ENCODE data around the gene ARHGEF33.

GRCh38 chr2:38971377-38971776, 81.7 kb downstream of the ARHGEF33 start:
- TF ChIP-seq FOXM1 (IDR thresholded peaks at IDR 0.05; ENCODE audit: borderline replicate concordance, low read depth) (no peak), YY1 (IDR thresholded peaks at IDR 0.05; ENCODE audit: low read depth) (no peak), NFIC (IDR thresholded peaks at IDR 0.05) (no peak), MAX (IDR thresholded peaks at IDR 0.05) (no peak), RAD21 (IDR thresholded peaks at IDR 0.05; ENCODE audit: low read depth) (no peak), EP300 (IDR thresholded peaks at IDR 0.05; ENCODE audit: borderline replicate concordance) (no peak), EGR1 (IDR thresholded peaks at IDR 0.05) (no peak), TAF1 (IDR thresholded peaks at IDR 0.05; ENCODE audit: low read depth) (no peak)
- TF ChIP-seq, protein P1, sequence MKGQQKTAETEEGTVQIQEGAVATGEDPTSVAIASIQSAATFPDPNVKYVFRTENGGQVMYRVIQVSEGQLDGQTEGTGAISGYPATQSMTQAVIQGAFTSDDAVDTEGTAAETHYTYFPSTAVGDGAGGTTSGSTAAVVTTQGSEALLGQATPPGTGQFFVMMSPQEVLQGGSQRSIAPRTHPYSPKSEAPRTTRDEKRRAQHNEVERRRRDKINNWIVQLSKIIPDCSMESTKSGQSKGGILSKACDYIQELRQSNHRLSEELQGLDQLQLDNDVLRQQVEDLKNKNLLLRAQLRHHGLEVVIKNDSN (IDR thresholded peaks at IDR 0.05), result no peak

Data from Ishikawa (cell line).